Hepatocyte (in vitro differentiated cells): ENCODE results near the gene TSPAN15. TPM values are rescaled to one million over a fixed set of nuclear protein-coding genes. Genes with fewer than 3 reads are reported as not detected.

Experiments
- DNase-seq: peaks from one replicate; pipeline ENCODE4 v3.0.0-alpha.2; 2016; ENCODE audit warnings: low spot score
- H2AFZ ChIP-seq: fragments of 200-600 bp; sonication (generic); 2 replicates; pipeline ENCODE4 v1.6.0; 2016; ENCODE audit warnings: antibody characterized with exemption, mild to moderate bottlenecking
- H3K27ac ChIP-seq: fragments of 200-600 bp; sonication (generic); 2 replicates; pipeline ENCODE4 v1.5.1; 2016; ENCODE audit warnings: mild to moderate bottlenecking
- H3K27me3 ChIP-seq: fragments of 200-600 bp; sonication (generic); 2 replicates; pipeline ENCODE4 v1.6.1; 2016
- H3K36me3 ChIP-seq: fragments of 200-600 bp; sonication (generic); replicated peaks from 2 replicates; pipeline ENCODE4 v1.5.1; 2016; ENCODE audit warnings: low read depth; ENCODE audit not compliant: insufficient read depth
- H3K4me1 ChIP-seq: fragments of 200-600 bp; sonication (generic); 2 replicates; pipeline ENCODE4 v1.5.1; 2016; ENCODE audit warnings: mild to moderate bottlenecking, moderate library complexity; ENCODE audit not compliant: insufficient read depth
- H3K4me2 ChIP-seq: fragments of 200-600 bp; sonication (generic); 2 replicates; pipeline ENCODE4 v1.6.0; 2016
- H3K4me3 ChIP-seq: fragments of 200-600 bp; sonication (generic); 2 replicates; pipeline ENCODE4 v1.5.1; 2016; ENCODE audit warnings: mild to moderate bottlenecking
- H3K79me2 ChIP-seq: fragments of 200-600 bp; sonication (generic); 2 replicates; pipeline ENCODE4 v1.6.0; 2017; ENCODE audit warnings: mild to moderate bottlenecking
- H3K9me2 ChIP-seq: fragments of 200-600 bp; sonication (generic); replicated peaks from 2 replicates; pipeline ENCODE4 v1.6.0; 2017; ENCODE audit warnings: mild to moderate bottlenecking; ENCODE audit not compliant: insufficient read depth
- H3K9me3 ChIP-seq: fragments of 200-600 bp; sonication (generic); 2 replicates; pipeline ENCODE4 v1.5.1; 2016; ENCODE audit warnings: low read depth, mild to moderate bottlenecking
- H4K20me1 ChIP-seq: fragments of 200-600 bp; sonication (generic); 2 replicates; pipeline ENCODE4 v1.6.0; 2016; ENCODE audit warnings: mild to moderate bottlenecking; ENCODE audit not compliant: insufficient read depth, poor library complexity, severe bottlenecking
- EZH2 ChIP-seq: fragments of 200-600 bp; sonication (generic); IDR thresholded peaks from 2 replicates; pipeline ENCODE4 v1.6.1; 2016; ENCODE audit warnings: antibody characterized with exemption, mild to moderate bottlenecking, borderline replicate concordance
- EZH2phosphoT487 ChIP-seq: fragments of 200-600 bp; sonication (generic); IDR thresholded peaks from one replicate; pipeline ENCODE4 v1.6.1; 2018; ENCODE audit warnings: antibody characterized with exemption, mild to moderate bottlenecking, low read depth, moderate library complexity; ENCODE audit not compliant: unreplicated experiment, severe bottlenecking
- WGBS: methylation state at CpG from one replicate; pipeline ENCODE4 v1.1.6; 2016; ENCODE audit warnings: low lambda C conversion rate; ENCODE audit errors: missing lambda C conversion rate; 5-methylcytosine and 5-hydroxymethylcytosine counted together
- polyA plus RNA-seq: library from polyadenylated mRNA; unstranded; fragments of >200 nt; fragmentation: Nextera tagmentation; extraction: Ambion mirVana; gene quantifications from 2 replicates; pipeline ENCODE4 v1.2.1, GENCODE V29; 2016
- total RNA-seq: library from RNA; depleted of rRNA; stranded (reverse); fragments of >200 nt; gene quantifications from 2 replicates; pipeline ENCODE4 v1.2.3, GENCODE V29; 2014
- TF ChIP-seq, protein P1 (sequence below): fragments of 200-600 bp; sonication (generic); IDR thresholded peaks from 2 replicates; pipeline ENCODE4 v1.5.1; 2016; ENCODE audit warnings: antibody characterized with exemption, mild to moderate bottlenecking; ENCODE audit not compliant: poor library complexity

TSPAN15 gene
- total and polyA plus RNA-seq, 2 experiments from 2014 or later: 29.0 to 66.4 TPM

DNA sequence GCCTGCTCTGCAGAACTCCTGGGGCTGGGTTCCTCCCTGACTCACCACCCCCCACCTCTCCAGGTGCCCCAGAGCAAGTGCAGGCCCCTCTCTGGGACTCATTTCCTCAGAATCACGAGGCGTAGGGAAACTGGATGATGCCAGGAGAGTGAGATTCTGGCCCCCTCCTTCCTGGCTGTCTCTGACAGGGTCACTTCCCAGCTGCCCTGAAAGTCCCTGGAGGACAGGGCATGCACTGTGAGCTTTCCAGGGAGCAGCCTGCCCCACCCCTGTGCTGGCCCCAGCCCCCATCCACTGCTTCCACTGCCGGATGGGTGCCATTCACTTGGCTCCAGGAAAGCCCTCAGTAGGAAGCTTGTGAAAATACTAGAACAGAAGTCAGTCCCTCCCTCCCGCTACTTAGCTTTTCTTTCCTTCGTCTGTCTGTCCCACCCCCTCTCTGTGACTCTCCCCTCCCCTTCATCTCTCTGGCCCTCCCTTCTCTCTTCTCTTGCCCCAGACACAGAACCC is 44.9 kb upstream of the TSPAN15 start:
- Histone ChIP-seq H3K27me3 (no peaks in the 10 kb centered on the region), H3K9me3 (no peaks in the 10 kb centered on the region), H3K9me2 (no peaks in the 10 kb centered on the region), H3K79me2 (no peaks in the 10 kb centered on the region), H3K4me1 (peaks cover 10% of the 10 kb centered on the region), H3K4me3 (no peak overlapping the region), H3K27ac (no peak overlapping the region), H2AFZ (no peak overlapping the region), H3K36me3 (no peaks in the 10 kb centered on the region), H4K20me1 (no peaks in the 10 kb centered on the region), H3K4me2 (no peak overlapping the region)
- WGBS: 44% methylated on average over 4 of the region's 5 CpGs
- TF ChIP-seq EZH2 (no peak), EZH2phosphoT487 (no peak)
- DNase-seq: no peak

DNA sequence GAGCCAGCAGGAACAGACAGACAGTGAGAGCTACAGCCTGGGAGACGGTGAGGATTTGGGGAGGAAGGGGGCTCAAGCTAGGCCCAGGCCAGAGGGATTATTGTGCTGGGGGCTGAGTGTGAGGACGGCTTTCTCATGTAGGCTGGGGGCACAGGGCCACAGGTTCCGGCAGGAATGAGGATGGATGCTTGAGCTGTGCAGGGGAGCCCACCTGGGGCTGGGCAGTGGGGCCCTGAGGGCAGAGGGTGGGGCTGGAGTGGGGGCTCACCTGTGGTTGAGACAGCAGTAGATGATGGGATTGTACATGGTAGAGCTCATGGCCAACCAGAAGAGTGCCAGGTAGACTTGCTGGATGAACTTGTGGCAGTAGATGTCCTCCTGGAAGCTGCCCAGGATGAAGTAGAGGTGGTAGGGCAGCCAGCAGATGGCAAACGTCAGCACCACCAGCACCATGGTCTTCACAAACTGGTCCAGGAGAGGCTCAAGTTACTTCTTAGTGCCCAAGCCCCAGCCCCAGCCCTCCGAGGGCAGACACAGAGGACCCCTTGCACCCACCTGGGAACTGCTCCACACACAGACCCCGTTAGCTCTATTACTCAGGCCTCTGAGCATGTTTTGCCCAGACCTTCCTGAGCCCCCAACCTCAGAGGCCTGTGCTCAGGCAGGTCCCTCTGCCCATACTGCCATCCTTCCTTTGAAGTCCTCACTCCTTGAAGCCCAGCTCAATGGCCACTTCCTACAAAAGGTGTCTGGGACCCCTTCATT is 44.3 kb upstream of the TSPAN15 start:
- Histone ChIP-seq H3K27me3 (no peaks in the 10 kb centered on the region), H3K4me2 (no peak overlapping the region), H2AFZ (no peak overlapping the region), H3K9me3 (no peaks in the 10 kb centered on the region), H4K20me1 (no peaks in the 10 kb centered on the region), H3K36me3 (no peaks in the 10 kb centered on the region), H3K27ac (no peak overlapping the region), H3K4me1 (peaks cover 10% of the 10 kb centered on the region), H3K4me3 (no peak overlapping the region), H3K9me2 (no peaks in the 10 kb centered on the region), H3K79me2 (no peaks in the 10 kb centered on the region)
- WGBS: 81% methylated on average over 6 of the region's 6 CpGs
- TF ChIP-seq EZH2phosphoT487 (no peak), EZH2 (no peak)
- TF ChIP-seq, protein P1, sequence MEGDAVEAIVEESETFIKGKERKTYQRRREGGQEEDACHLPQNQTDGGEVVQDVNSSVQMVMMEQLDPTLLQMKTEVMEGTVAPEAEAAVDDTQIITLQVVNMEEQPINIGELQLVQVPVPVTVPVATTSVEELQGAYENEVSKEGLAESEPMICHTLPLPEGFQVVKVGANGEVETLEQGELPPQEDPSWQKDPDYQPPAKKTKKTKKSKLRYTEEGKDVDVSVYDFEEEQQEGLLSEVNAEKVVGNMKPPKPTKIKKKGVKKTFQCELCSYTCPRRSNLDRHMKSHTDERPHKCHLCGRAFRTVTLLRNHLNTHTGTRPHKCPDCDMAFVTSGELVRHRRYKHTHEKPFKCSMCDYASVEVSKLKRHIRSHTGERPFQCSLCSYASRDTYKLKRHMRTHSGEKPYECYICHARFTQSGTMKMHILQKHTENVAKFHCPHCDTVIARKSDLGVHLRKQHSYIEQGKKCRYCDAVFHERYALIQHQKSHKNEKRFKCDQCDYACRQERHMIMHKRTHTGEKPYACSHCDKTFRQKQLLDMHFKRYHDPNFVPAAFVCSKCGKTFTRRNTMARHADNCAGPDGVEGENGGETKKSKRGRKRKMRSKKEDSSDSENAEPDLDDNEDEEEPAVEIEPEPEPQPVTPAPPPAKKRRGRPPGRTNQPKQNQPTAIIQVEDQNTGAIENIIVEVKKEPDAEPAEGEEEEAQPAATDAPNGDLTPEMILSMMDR: no peak
- no peak for DNase-seq

DNA sequence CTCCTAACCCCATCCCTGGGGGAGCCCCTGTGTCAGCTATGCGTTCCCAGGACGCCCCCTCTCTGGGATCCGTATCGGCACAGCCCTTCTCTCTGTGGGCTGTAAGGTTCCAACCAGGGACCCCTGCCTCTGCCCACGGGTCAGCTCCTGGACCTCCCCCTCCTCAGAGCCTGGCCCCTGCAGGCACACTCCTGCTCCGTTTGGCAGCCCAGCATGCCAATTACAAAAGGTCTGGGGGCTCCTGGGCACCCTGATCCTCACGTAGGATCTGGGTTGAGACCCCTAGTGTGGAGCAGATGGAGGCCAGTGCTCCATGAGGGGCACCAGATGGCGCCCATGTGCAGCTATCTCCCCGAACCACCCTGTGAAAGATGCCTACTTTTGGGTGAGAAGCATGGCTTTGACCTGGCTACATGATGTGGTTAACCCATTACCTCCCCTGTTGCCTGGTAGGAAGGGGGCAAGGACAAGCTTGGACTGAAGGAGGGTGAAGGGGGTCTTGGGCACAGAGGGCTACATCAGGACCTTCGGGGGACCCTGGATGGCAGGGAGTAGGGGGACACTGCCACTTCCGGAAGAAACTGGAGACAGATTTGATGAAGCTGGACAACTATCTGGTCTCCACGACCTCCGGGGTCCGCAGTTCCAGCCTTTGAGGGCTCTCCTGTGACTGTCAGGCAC is 43.5 kb upstream of the TSPAN15 start:
- DNase-seq: no peak
- peak overlapping the region; percentile 36 for H2AFZ ChIP-seq
- no peaks in the 10 kb centered on the region for H3K36me3 ChIP-seq

More for the DNA sequence above, 43.5 kb upstream of the TSPAN15 start:
- TF ChIP-seq EZH2phosphoT487 (no peak), EZH2 (no peak)
- TF ChIP-seq, protein P1: peak; percentile 44
- H3K79me2 ChIP-seq: no peaks in the 10 kb centered on the region
- H4K20me1 ChIP-seq: no peaks in the 10 kb centered on the region
- WGBS: 74% methylated on average over 14 of the region's 14 CpGs
- H3K27me3 ChIP-seq: no peaks in the 10 kb centered on the region
- H3K9me3 ChIP-seq: no peaks in the 10 kb centered on the region
- peaks cover 10% of the 10 kb centered on the region for H3K4me1 ChIP-seq
- H3K4me3 ChIP-seq: no peak overlapping the region
- H3K9me2 ChIP-seq: no peaks in the 10 kb centered on the region
- H3K4me2 ChIP-seq: peak overlapping the region; percentile 61
- peak overlapping the region; percentile 14 for H3K27ac ChIP-seq
